IMR-90 (cell line): ENCODE results near the gene FRMD1. TPM values are rescaled to one million over a fixed set of nuclear protein-coding genes. Genes with fewer than 3 reads are reported as not detected.

Experiments
- ATAC-seq: fragments of 200-7000 bp; cut with Tn5 transposase; 2 replicates; pipeline ENCODE4 v1.9.1; 2020; ENCODE audit warnings: low read depth, mild to moderate bottlenecking, moderate library complexity
- BruUV-seq: library from RNA; stranded (reverse); fragments of 400-500 nt; replicated peaks from 2 replicates; lab custom pipeline; 2021; lab: Mats Ljungman, UMichigan
- CTCF ChIA-PET: fragments of 300-600 bp; formaldehyde crosslinking; extraction: SDS; loops from one replicate; lab custom pipeline; 2021; ENCODE audit warnings: antibody characterized with exemption; lab: Yijun Ruan, JAX
- POLR2A ChIA-PET: fragments of 300-600 bp; sonication (Branson Sonifier 250); formaldehyde crosslinking; loops from one replicate; lab custom pipeline; 2022; ENCODE audit warnings: antibody characterized with exemption; ENCODE audit not compliant: unreplicated experiment; lab: Charles Lee
- DNase-seq: peaks from one replicate; pipeline ENCODE4 v3.0.0; 2013
- H2AFZ ChIP-seq: replicated peaks from 2 replicates; pipeline ENCODE3; 2013; ENCODE audit warnings: low read length, mild to moderate bottlenecking; ENCODE audit not compliant: poor library complexity
- H2AK5ac ChIP-seq: 2 replicates; pipeline ENCODE4 v1.6.1; 2013; ENCODE audit warnings: low read depth, low read length, inconsistent platforms
- H2AK9ac ChIP-seq: replicated peaks from 2 replicates; pipeline ENCODE3; 2013; ENCODE audit warnings: mild to moderate bottlenecking, low read depth, low read length, moderate library complexity; ENCODE audit not compliant: poor library complexity
- H2BK120ac ChIP-seq: 2 replicates; pipeline ENCODE4 v1.6.1; 2013; ENCODE audit warnings: low read depth, low read length, inconsistent platforms
- H2BK15ac ChIP-seq: 3 replicates; pipeline ENCODE4 v1.6.1; 2013; ENCODE audit warnings: low read depth, low read length, inconsistent platforms
- H2BK20ac ChIP-seq: 2 replicates; pipeline ENCODE4 v1.6.1; 2013; ENCODE audit warnings: low read depth, mild to moderate bottlenecking, inconsistent platforms, low read length, moderate library complexity
- H2BK5ac ChIP-seq: 2 replicates; pipeline ENCODE4 v1.6.1; 2013; ENCODE audit warnings: mild to moderate bottlenecking, low read depth, low read length, inconsistent platforms; ENCODE audit not compliant: poor library complexity, severe bottlenecking
- H3K14ac ChIP-seq: replicated peaks from 2 replicates; pipeline ENCODE4 v1.6.1; 2013; ENCODE audit warnings: low read depth, low read length, inconsistent platforms
- H3K18ac ChIP-seq: 2 replicates; pipeline ENCODE4 v1.6.1; 2013; ENCODE audit warnings: low read depth, low read length, control low read depth
- H3K23ac ChIP-seq: 2 replicates; pipeline ENCODE4 v1.6.1; 2013; ENCODE audit warnings: low read depth, low read length, inconsistent platforms
- H3K27ac ChIP-seq: 2 replicates; pipeline ENCODE4 v1.5.1; 2013; ENCODE audit warnings: mild to moderate bottlenecking, control low read depth, low read length; ENCODE audit not compliant: insufficient read depth
- H3K27me3 ChIP-seq: 2 replicates; pipeline ENCODE4 v1.6.1; 2013; ENCODE audit warnings: low read length; ENCODE audit not compliant: control insufficient read depth, insufficient read depth
- H3K36me3 ChIP-seq: 2 replicates; pipeline ENCODE4 v1.6.1; 2013; ENCODE audit warnings: low read length, mixed read lengths; ENCODE audit not compliant: control insufficient read depth, insufficient read depth
- H3K4ac ChIP-seq: 2 replicates; pipeline ENCODE4 v1.6.1; 2013; ENCODE audit warnings: low read depth, low read length, inconsistent platforms
- H3K4me1 ChIP-seq: 2 replicates; pipeline ENCODE4 v1.6.1; 2013; ENCODE audit warnings: low read length, mixed read lengths; ENCODE audit not compliant: control insufficient read depth, insufficient read depth
- H3K4me2 ChIP-seq: 2 replicates; pipeline ENCODE4 v1.6.1; 2013; ENCODE audit warnings: low read depth, mild to moderate bottlenecking, control low read depth, low read length, moderate library complexity
- H3K4me3 ChIP-seq: 2 replicates; pipeline ENCODE4 v1.5.1; 2013; ENCODE audit warnings: low read depth, mild to moderate bottlenecking, control low read depth, low read length, moderate library complexity; ENCODE audit not compliant: insufficient read depth
- H3K56ac ChIP-seq: 2 replicates; pipeline ENCODE4 v1.6.1; 2013; ENCODE audit warnings: low read length, inconsistent platforms; ENCODE audit not compliant: insufficient read depth; ENCODE audit errors: extremely low read depth
- H3K79me1 ChIP-seq, 2 experiments: 2 replicates each; pipeline ENCODE4 v1.6.1; 2013; ENCODE audit warnings: low read length in 2 of 2, inconsistent platforms in 1 of 2, low read depth in 1 of 2
- H3K9ac ChIP-seq: 2 replicates; pipeline ENCODE4 v1.6.1; 2013; ENCODE audit warnings: low read depth, low read length, control low read depth
- H3K9me1 ChIP-seq: 2 replicates; pipeline ENCODE4 v1.6.1; 2013; ENCODE audit warnings: low read length, inconsistent platforms; ENCODE audit not compliant: insufficient read depth
- H3K9me3 ChIP-seq: 2 replicates; pipeline ENCODE4 v1.6.1; 2013; ENCODE audit warnings: low read length; ENCODE audit not compliant: control insufficient read depth, insufficient read depth
- H4K20me1 ChIP-seq: 2 replicates; pipeline ENCODE4 v1.6.1; 2013; ENCODE audit warnings: low read length, inconsistent platforms; ENCODE audit not compliant: insufficient read depth
- H4K5ac ChIP-seq: 2 replicates; pipeline ENCODE4 v1.6.1; 2013; ENCODE audit warnings: mild to moderate bottlenecking, low read depth, low read length, control low read depth
- H4K8ac ChIP-seq, 2 experiments: 2 replicates each; pipeline ENCODE4 v1.6.1; 2013; ENCODE audit warnings: low read depth in 2 of 2, low read length in 2 of 2, control low read depth in 1 of 2, inconsistent platforms in 1 of 2
- H4K91ac ChIP-seq: 2 replicates; pipeline ENCODE4 v1.6.1; 2013; ENCODE audit warnings: low read depth, low read length, inconsistent platforms; ENCODE audit not compliant: insufficient read depth
- CHD1 ChIP-seq: IDR thresholded peaks from 2 replicates; pipeline ENCODE4 v1.6.1; 2012; ENCODE audit warnings: low read depth, low read length, improper control_type of control experiment
- RAD21 ChIP-seq: IDR thresholded peaks from 2 replicates; pipeline ENCODE4 v1.6.1; 2012; ENCODE audit warnings: low read length, improper control_type of control experiment
- WGBS, 2 experiments: methylation state at CpG; one replicate each; pipeline versions ENCODE4 v1.1.5 to v1.1.7; 2013; ENCODE audit warnings: missing lambda C conversion rate in 2 of 2; ENCODE audit not compliant: insufficient read length in 1 of 2; ENCODE audit errors: extremely low coverage in 2 of 2; 5-methylcytosine and 5-hydroxymethylcytosine counted together
- dilution Hi-C: fragments of 300-500 bp; cut with HindIII; formaldehyde crosslinking; loops from one replicate; pipeline ENCODE4 v1.14.3; 2018; ENCODE audit warnings: low sequenced_read_pairs; ENCODE audit not compliant: unreplicated experiment
- in situ Hi-C: fragments of 300-500 bp; cut with MboI; formaldehyde crosslinking; loops from 3 replicates; pipeline ENCODE4 v1.14.3; 2019; ENCODE audit warnings: low sequenced_read_pairs, inconsistent platforms, mixed read lengths
- intact Hi-C: fragments of 100-400 bp; cut with micrococcal nuclease; formaldehyde crosslinking; loops from 2 replicates; pipeline ENCODE4 v1.10.0; 2022
- polyA plus RNA-seq, 3 experiments: library from polyadenylated mRNA; depleted of rRNA; stranded (reverse); fragments of >200 nt; gene quantifications; 2 replicates each; pipeline ENCODE4 v1.2.3, GENCODE V29; 2012; ENCODE audit warnings: low replicate concordance in 1 of 3
- total RNA-seq: library from RNA; depleted of rRNA; stranded (reverse); fragments of >200 nt; gene quantifications from 2 replicates; pipeline ENCODE4 v1.2.3, GENCODE V29; 2012

The FRMD1 gene
- total and polyA plus RNA-seq, 2 of the 4 experiments (the other 2 are of a cell fraction), result not detected

GRCh38 chr6:168022488-168023321, 56.3 kb downstream of the FRMD1 start:
- POLR2A ChIA-PET, result no interaction called here
- no peak overlapping the region for H3K4ac ChIP-seq
- H3K14ac ChIP-seq, result no peak overlapping the region
- H2BK15ac ChIP-seq, result no peak overlapping the region
- H3K36me3 ChIP-seq, result no peaks in the 10 kb centered on the region
- H4K8ac ChIP-seq, result no peak overlapping the region
- TF ChIP-seq CHD1 (no peak), RAD21 (no peak)
- H3K9me1 ChIP-seq, result peaks cover 3% of the 10 kb centered on the region; the same call in 1 of the 2 replicates
- WGBS, 2 experiments, result 100% methylated on average over 1 of the region's 7 CpGs; no CpG with 5 or more reads in 1 of the 2 experiments
- H3K56ac ChIP-seq, result no peak overlapping the region
- H2BK20ac ChIP-seq, result no peak overlapping the region
- no peak overlapping the region for H4K91ac ChIP-seq
- no peak overlapping the region for H4K5ac ChIP-seq
- H3K4me3 ChIP-seq, result no peak overlapping the region
- H3K27me3 ChIP-seq, result peaks cover 8% of the 10 kb centered on the region
- no peak overlapping the region for H2BK120ac ChIP-seq
- ATAC-seq (no peak), DNase-seq (no peak)
- no peak overlapping the region for H2BK5ac ChIP-seq
- H3K18ac ChIP-seq, result no peak overlapping the region
- H3K9ac ChIP-seq, result no peak overlapping the region
- no peaks in the 10 kb centered on the region for H3K9me3 ChIP-seq
- no peak overlapping the region for H2AK9ac ChIP-seq
- no peaks in the 10 kb centered on the region for H4K20me1 ChIP-seq
- in situ Hi-C loops (no loop called here), dilution Hi-C loops (no loop called here), intact Hi-C loops (no loop called here)
- H3K4me2 ChIP-seq, result no peak overlapping the region
- no peak overlapping the region for H2AK5ac ChIP-seq
- no peak overlapping the region for H3K27ac ChIP-seq
- no peak overlapping the region for H3K23ac ChIP-seq
- H3K79me1 ChIP-seq, result no peaks in the 10 kb centered on the region
- H2AFZ ChIP-seq, result no peak overlapping the region
- H3K4me1 ChIP-seq, result peaks cover 5% of the 10 kb centered on the region
- BruUV-seq, result no TSS peak
- CTCF ChIA-PET, result no interaction called here
